ENCODE results near the gene TRIM72.

DNA sequence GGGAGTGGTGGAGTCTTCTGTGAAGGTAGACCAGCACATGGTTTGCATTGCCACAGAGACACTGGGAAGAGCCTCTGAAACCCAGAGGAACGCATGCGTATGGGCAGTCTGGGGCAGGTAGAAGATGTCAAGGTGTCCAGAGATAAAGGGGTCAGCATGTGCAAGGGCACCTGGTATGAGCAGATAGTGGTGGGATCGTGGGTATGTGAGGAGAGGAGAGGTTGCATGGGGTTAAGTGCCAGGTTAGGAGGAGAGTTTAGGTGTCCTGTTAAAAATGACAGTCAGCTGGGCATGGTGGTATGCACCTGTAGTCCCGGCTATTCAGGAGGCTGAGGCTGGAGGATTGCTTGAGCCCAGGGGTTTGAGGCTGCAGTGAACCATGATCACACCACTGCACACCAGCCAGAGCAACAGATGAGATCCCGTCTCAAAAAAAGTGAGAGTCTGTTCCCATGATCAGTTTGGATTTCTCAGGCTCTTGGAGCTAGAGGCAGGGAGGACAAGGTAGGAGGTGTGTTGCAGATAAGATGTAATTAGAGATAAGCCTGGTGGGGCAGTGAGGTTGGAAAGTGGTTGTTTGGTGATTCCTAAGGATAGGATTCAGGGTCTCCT is 14.4 kb upstream of the TRIM72 start:
- TF ChIP-seq, protein P1, sequence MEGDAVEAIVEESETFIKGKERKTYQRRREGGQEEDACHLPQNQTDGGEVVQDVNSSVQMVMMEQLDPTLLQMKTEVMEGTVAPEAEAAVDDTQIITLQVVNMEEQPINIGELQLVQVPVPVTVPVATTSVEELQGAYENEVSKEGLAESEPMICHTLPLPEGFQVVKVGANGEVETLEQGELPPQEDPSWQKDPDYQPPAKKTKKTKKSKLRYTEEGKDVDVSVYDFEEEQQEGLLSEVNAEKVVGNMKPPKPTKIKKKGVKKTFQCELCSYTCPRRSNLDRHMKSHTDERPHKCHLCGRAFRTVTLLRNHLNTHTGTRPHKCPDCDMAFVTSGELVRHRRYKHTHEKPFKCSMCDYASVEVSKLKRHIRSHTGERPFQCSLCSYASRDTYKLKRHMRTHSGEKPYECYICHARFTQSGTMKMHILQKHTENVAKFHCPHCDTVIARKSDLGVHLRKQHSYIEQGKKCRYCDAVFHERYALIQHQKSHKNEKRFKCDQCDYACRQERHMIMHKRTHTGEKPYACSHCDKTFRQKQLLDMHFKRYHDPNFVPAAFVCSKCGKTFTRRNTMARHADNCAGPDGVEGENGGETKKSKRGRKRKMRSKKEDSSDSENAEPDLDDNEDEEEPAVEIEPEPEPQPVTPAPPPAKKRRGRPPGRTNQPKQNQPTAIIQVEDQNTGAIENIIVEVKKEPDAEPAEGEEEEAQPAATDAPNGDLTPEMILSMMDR (conservative IDR thresholded peaks at IDR 0.05), result no peak
- no peak for TF ChIP-seq EZH2 (IDR thresholded peaks at IDR 0.05; ENCODE audit: low read depth)
